Glutamatergic neuron (in vitro differentiated cells): ENCODE data around the gene OXA1L. TPM values are rescaled to one million over a fixed set of nuclear protein-coding genes. Genes with fewer than 3 reads are reported as not detected.
"Not testable (repeated sequence)": the region's sequence is repeated elsewhere in the genome, so short reads cannot be mapped to it uniquely, and the experiment has no call there.

Experiments used
- DNase-seq: peaks from one replicate; pipeline ENCODE4 v3.0.0; 2022
- H3K27ac Mint-ChIP-seq: one replicate; pipeline ENCODE4 v1.8.0; 2020; ENCODE audit warnings: mild to moderate bottlenecking, mixed read lengths, inconsistent platforms; ENCODE audit not compliant: unreplicated experiment
- H3K27me3 Mint-ChIP-seq: one replicate; pipeline ENCODE4 v1.8.0; 2020; ENCODE audit warnings: mild to moderate bottlenecking, moderate library complexity, mixed read lengths, inconsistent platforms; ENCODE audit not compliant: unreplicated experiment
- H3K36me3 Mint-ChIP-seq: one replicate; pipeline ENCODE4 v1.8.0; 2020; ENCODE audit warnings: mild to moderate bottlenecking, mixed read lengths, inconsistent platforms; ENCODE audit not compliant: unreplicated experiment
- H3K4me1 Mint-ChIP-seq: one replicate; pipeline ENCODE4 v1.8.0; 2020; ENCODE audit warnings: mild to moderate bottlenecking, low read depth, mixed read lengths, inconsistent platforms; ENCODE audit not compliant: unreplicated experiment
- H3K4me3 Mint-ChIP-seq: one replicate; pipeline ENCODE4 v1.8.0; 2020; ENCODE audit warnings: mild to moderate bottlenecking, mixed read lengths, inconsistent platforms; ENCODE audit not compliant: unreplicated experiment
- H3K9me3 Mint-ChIP-seq: one replicate; pipeline ENCODE4 v1.8.0; 2020; ENCODE audit warnings: mild to moderate bottlenecking, moderate library complexity, mixed read lengths, inconsistent platforms; ENCODE audit not compliant: unreplicated experiment
- CTCF ChIP-seq: fragments of 200-600 bp; sonication (generic); IDR thresholded peaks from one replicate; pipeline ENCODE4 v1.5.0; 2021; ENCODE audit not compliant: partially characterized antibody, unreplicated experiment
- total RNA-seq: library from RNA; stranded (reverse); fragmentation: NEBNext Ultra II Directional; extraction: Animal tissue kit (Norgen Biotek cat#: 25700); gene quantifications from one replicate; pipeline ENCODE4 v1.2.1, GENCODE V29; 2021; ENCODE audit not compliant: unreplicated experiment

Gene OXA1L
- total RNA-seq, 1 donor from 2014 or later: 80.3 TPM

GRCh38 chr14:22773162-22774010 is 6.9 kb downstream of the OXA1L start:
- H3K4me1 Mint-ChIP-seq: no peaks in the 10 kb centered on the region
- TF ChIP-seq CTCF: no peak

GRCh38 chr14:22774011-22774706 is 7.7 kb downstream of the OXA1L start:
- no peak for DNase-seq
- peaks cover 1% of the 10 kb centered on the region for H3K9me3 Mint-ChIP-seq
- no peak overlapping the region for H3K4me3 Mint-ChIP-seq
- no peak for TF ChIP-seq CTCF
- no peaks in the 10 kb centered on the region for H3K36me3 Mint-ChIP-seq
- H3K27ac Mint-ChIP-seq: peak overlapping the region; percentile 22
- H3K4me1 Mint-ChIP-seq: no peaks in the 10 kb centered on the region
- peaks cover 12% of the 10 kb centered on the region for H3K27me3 Mint-ChIP-seq

More at GRCh38 chr14:22773162-22774010, 6.9 kb downstream of the OXA1L start:
- H3K36me3 Mint-ChIP-seq: no peaks in the 10 kb centered on the region
- peaks cover 1% of the 10 kb centered on the region for H3K9me3 Mint-ChIP-seq
- peak overlapping the region; percentile 22 for H3K27ac Mint-ChIP-seq
- DNase-seq: no peak
- peaks cover 12% of the 10 kb centered on the region for H3K27me3 Mint-ChIP-seq
- H3K4me3 Mint-ChIP-seq: no peak overlapping the region

- Mint-ChIP-seq H3K27ac (no peak overlapping the region), H3K9me3 (peaks cover 1% of the 10 kb centered on the region), H3K4me3 (no peak overlapping the region), H3K36me3 (no peaks in the 10 kb centered on the region), H3K4me1 (no peaks in the 10 kb centered on the region), H3K27me3 (peaks cover 12% of the 10 kb centered on the region)
- DNase-seq: no peak
- TF ChIP-seq CTCF: no peak
Measured at GRCh38 chr14:22776215-22776614, 9.7 kb downstream of the OXA1L start.

GRCh38 chr14:22776849-22777248 is 10.4 kb downstream of the OXA1L start:
- not testable (repeated sequence) for DNase-seq, H3K27ac Mint-ChIP-seq, H3K9me3 Mint-ChIP-seq, H3K36me3 Mint-ChIP-seq, H3K4me3 Mint-ChIP-seq, H3K4me1 Mint-ChIP-seq
- H3K27me3 Mint-ChIP-seq: peaks cover 15% of the 10 kb centered on the region

- no peaks in the 10 kb centered on the region for H3K36me3 Mint-ChIP-seq
- no peak for DNase-seq
- no peak overlapping the region for H3K27ac Mint-ChIP-seq
- TF ChIP-seq CTCF: no peak
- no peaks in the 10 kb centered on the region for H3K4me1 Mint-ChIP-seq
- H3K9me3 Mint-ChIP-seq: no peaks in the 10 kb centered on the region
- H3K4me3 Mint-ChIP-seq: no peak overlapping the region
- H3K27me3 Mint-ChIP-seq: peaks cover 15% of the 10 kb centered on the region
Measured at GRCh38 chr14:22778084-22778483, 11.6 kb downstream of the OXA1L start.
